HepG2 (cell line): ENCODE measurements around the gene NOXA1. TPM values are rescaled to one million over a fixed set of nuclear protein-coding genes. Genes with fewer than 3 reads are reported as not detected.

Experiments
- ARID4A ChIP-seq: sonication (generic); formaldehyde crosslinking; IDR thresholded peaks from 2 replicates; pipeline ENCODE4 v1.5.0; 2020; ENCODE audit warnings: mild to moderate bottlenecking, missing genetic modification reagents, borderline replicate concordance
- ETS1 ChIP-seq: sonication (generic); formaldehyde crosslinking; IDR thresholded peaks from 2 replicates; pipeline ENCODE4 v1.4.0; 2020; ENCODE audit warnings: missing genetic modification reagents
- ETV5 ChIP-seq: IDR thresholded peaks from 2 replicates; pipeline ENCODE4 v1.6.1; 2018; ENCODE audit warnings: missing biosample characterization, missing genetic modification reagents, inconsistent platforms, borderline replicate concordance
- HDAC2 ChIP-seq: sonication (generic); formaldehyde crosslinking; IDR thresholded peaks from 2 replicates; pipeline ENCODE4 v1.4.0; 2020; ENCODE audit warnings: missing genetic modification reagents
- IRF9 ChIP-seq: sonication (generic); formaldehyde crosslinking; IDR thresholded peaks from 2 replicates; pipeline ENCODE4 v1.8.0; 2022; ENCODE audit warnings: missing genetic modification reagents, mild to moderate bottlenecking, borderline replicate concordance
- MXD4 ChIP-seq: IDR thresholded peaks from 2 replicates; pipeline ENCODE4 v1.6.1; 2016; ENCODE audit warnings: mild to moderate bottlenecking, missing biosample characterization, missing genetic modification reagents
- NR2F1 ChIP-seq, 2 experiments: fragments of 450-650 bp in 1 of 2; formaldehyde crosslinking in 1 of 2; IDR thresholded peaks; 2 replicates each; pipeline versions ENCODE4 v1.5.0 to v1.6.1; 2016 to 2020; ENCODE audit warnings: mild to moderate bottlenecking in 1 of 2, missing compliant biosample characterization in 1 of 2, missing genetic modification reagents in 1 of 2, moderate library complexity in 1 of 2
- PTBP1 ChIP-seq: fragments of 200-400 bp; formaldehyde crosslinking; IDR thresholded peaks from 2 replicates; pipeline ENCODE4 v1.6.1; 2018; ENCODE audit warnings: low read length, low read depth; ENCODE audit not compliant: poor library complexity, severe bottlenecking
- SRSF1 ChIP-seq: fragments of 200-400 bp; formaldehyde crosslinking; optimal IDR thresholded peaks from 2 replicates; pipeline ENCODE3; 2017; ENCODE audit warnings: mild to moderate bottlenecking, low read depth, low read length, moderate library complexity
- SRSF9 ChIP-seq: fragments of 200-400 bp; formaldehyde crosslinking; IDR thresholded peaks from 2 replicates; pipeline ENCODE4 v1.6.1; 2018; ENCODE audit warnings: borderline replicate concordance, mild to moderate bottlenecking, low read depth, low read length; ENCODE audit not compliant: insufficient read depth, poor library complexity, severe bottlenecking
- STAT6 ChIP-seq: sonication (generic); formaldehyde crosslinking; IDR thresholded peaks from 2 replicates; pipeline ENCODE4 v1.4.0; 2020; ENCODE audit warnings: missing genetic modification reagents, mild to moderate bottlenecking, borderline replicate concordance
- TBX3 ChIP-seq: fragments of 450-650 bp; IDR thresholded peaks from 2 replicates; pipeline ENCODE4 v1.6.1; 2017; ENCODE audit warnings: antibody characterized with exemption, mild to moderate bottlenecking, inconsistent platforms, borderline replicate concordance
- TOPORS ChIP-seq: sonication (generic); formaldehyde crosslinking; IDR thresholded peaks from 2 replicates; pipeline ENCODE4 v1.8.0; 2023; ENCODE audit warnings: mild to moderate bottlenecking, missing genetic modification reagents
- ZMYM2 ChIP-seq: sonication (generic); formaldehyde crosslinking; IDR thresholded peaks from 2 replicates; pipeline ENCODE4 v1.8.0; 2022; ENCODE audit warnings: mild to moderate bottlenecking, missing genetic modification reagents
- ZNF670 ChIP-seq: sonication (generic); formaldehyde crosslinking; IDR thresholded peaks from 2 replicates; pipeline ENCODE4 v1.8.0; 2022; ENCODE audit warnings: mild to moderate bottlenecking, missing genetic modification reagents, borderline replicate concordance
- ZNF850 ChIP-seq: sonication (generic); formaldehyde crosslinking; conservative IDR thresholded peaks from 2 replicates; pipeline ENCODE4 v1.9.0; 2021; ENCODE audit warnings: mild to moderate bottlenecking, missing genetic modification reagents
- polyA plus RNA-seq, 8 experiments: library from polyadenylated mRNA; depleted of rRNA in 3 of 8; stranded (reverse) in 7 of 8; unstranded in 1 of 8; fragments of >200 nt; fragmentation: Illumina TruSeq in 4 of 8; extraction: Trizol in 4 of 8; gene quantifications; 2 replicates each; pipeline versions ENCODE4 v1.2.1 to v1.2.3, GENCODE V29; 2011 to 2016; ENCODE audit warnings: low read depth in 4 of 8, missing spikeins in 1 of 8, mixed read lengths in 1 of 8; ENCODE audit not compliant: insufficient read depth in 1 of 8
- total RNA-seq, 5 experiments: library from RNA; depleted of rRNA; stranded (reverse); fragments of >200 nt; fragmentation: Illumina TruSeq; extraction: Trizol; gene quantifications; 2 replicates each; pipeline ENCODE4 v1.2.3, GENCODE V29; 2016; ENCODE audit warnings: low read depth in 1 of 5

NOXA1 gene
- total and polyA plus RNA-seq, 2 of the 13 experiments (the other 11 are each of a cell fraction or from before 2014, with no cell fraction given), result 0.78 to 1.2 TPM

- TF ChIP-seq TBX3 (no peak), ZNF670 (CRISPR knock-in tag) (peak; percentile 93), ZNF850 (CRISPR knock-in tag) (peak; percentile 72; the same call in 1 of the 2 replicates), ETS1 (CRISPR knock-in tag) (0 out of 2 replicates have a peak, but pooled peaks have one; percentile 38), IRF9 (CRISPR knock-in tag) (0 out of 2 replicates have a peak, but pooled peaks have one; percentile 12), STAT6 (CRISPR knock-in tag) (peak; percentile 67; the same call in 1 of the 2 replicates), PTBP1 (no peak), SRSF9 (no peak), SRSF1 (peak; percentile 52), ARID4A (CRISPR knock-in tag) (peak; percentile 47; the same call in 1 of the 2 replicates), ZMYM2 (0 out of 2 replicates have a peak, but pooled peaks have one; percentile 62), NR2F1 (CRISPR knock-in tag; IDR thresholded peaks at IDR 0.05) (0 out of 4 replicates have a peak, but pooled peaks of 1 of the 2 experiments have one; percentile 9), ETV5 (CRISPR knock-in tag) (peak; percentile 59; the same call in 1 of the 2 replicates), MXD4 (0 out of 2 replicates have a peak, but pooled peaks have one; percentile 33), HDAC2 (CRISPR knock-in tag) (peak; percentile 51; the same call in 1 of the 2 replicates), TOPORS (CRISPR knock-in tag) (no peak)
Observed at GRCh38 chr9:137462986-137463930, 40.1 kb downstream of the NOXA1 start (continued).
